Liver (tissue), 9 donors: ENCODE results near the gene INPP5A. TPM values are rescaled to one million over a fixed set of nuclear protein-coding genes. Genes with fewer than 3 reads are reported as not detected.

Experiments used
- DNase-seq: peaks from one replicate; pipeline ENCODE4 v3.0.0-alpha.2; 2017; ENCODE audit warnings: low spot score
- H3K27ac ChIP-seq, 2 donors: one replicate each; pipeline ENCODE4 v1.7.0; 2013; ENCODE audit warnings: inconsistent platforms in 2 of 2, low read length in 2 of 2, control low read depth in 1 of 2, low read depth in 1 of 2, mild to moderate bottlenecking in 1 of 2
- H3K27me3 ChIP-seq, 4 donors: one replicate each; pipeline versions ENCODE4 v1.6.1 to v1.7.0; 2013; ENCODE audit warnings: low read length in 3 of 4, inconsistent platforms in 1 of 4, mild to moderate bottlenecking in 1 of 4, moderate library complexity in 1 of 4; ENCODE audit not compliant: control insufficient read depth in 4 of 4, insufficient read depth in 4 of 4
- H3K36me3 ChIP-seq, 4 donors: one replicate each; pipeline versions ENCODE4 v1.6.1 to v1.7.0; 2013; ENCODE audit warnings: low read length in 3 of 4, mild to moderate bottlenecking in 3 of 4, low read depth in 1 of 4, moderate library complexity in 1 of 4; ENCODE audit not compliant: control insufficient read depth in 4 of 4, insufficient read depth in 3 of 4
- H3K4me1 ChIP-seq, 4 donors: one replicate each; pipeline versions ENCODE4 v1.6.1 to v1.7.0; 2013; ENCODE audit warnings: low read length in 3 of 4, mild to moderate bottlenecking in 3 of 4, moderate library complexity in 1 of 4; ENCODE audit not compliant: control insufficient read depth in 4 of 4, insufficient read depth in 4 of 4
- H3K4me3 ChIP-seq, 3 donors: one replicate each; pipeline versions ENCODE4 v1.6.1 to v1.7.0; 2013; ENCODE audit warnings: low read length in 3 of 3, control low read depth in 1 of 3, low read depth in 1 of 3, mild to moderate bottlenecking in 1 of 3
- H3K9ac ChIP-seq, 2 donors: one replicate each; pipeline ENCODE4 v1.7.0; 2013; ENCODE audit warnings: low read length in 2 of 2, mild to moderate bottlenecking in 2 of 2, moderate library complexity in 2 of 2, control low read depth in 1 of 2, low read depth in 1 of 2
- H3K9me3 ChIP-seq, 4 donors: one replicate each; pipeline versions ENCODE4 v1.6.1 to v1.7.0; 2013; ENCODE audit warnings: low read length in 3 of 4; ENCODE audit not compliant: control insufficient read depth in 4 of 4
- FOXA1 ChIP-seq: IDR thresholded peaks from 2 replicates; pipeline ENCODE4 v1.6.1; 2016; ENCODE audit warnings: antibody characterized with exemption
- FOXA2 ChIP-seq: IDR thresholded peaks from 2 replicates; pipeline ENCODE4 v1.6.1; 2016; ENCODE audit warnings: antibody characterized with exemption
- GABPA ChIP-seq, 2 donors: IDR thresholded peaks in 1 of 2; conservative IDR thresholded peaks in 1 of 2; 2 replicates each; pipeline ENCODE4 v1.6.1; 2016; ENCODE audit warnings: antibody characterized with exemption in 2 of 2, mild to moderate bottlenecking in 1 of 2, moderate library complexity in 1 of 2
- HNF4A ChIP-seq, 2 donors: conservative IDR thresholded peaks; 2 replicates each; pipeline ENCODE4 v1.6.1; 2016; ENCODE audit warnings: antibody characterized with exemption in 2 of 2, mild to moderate bottlenecking in 2 of 2
- HNF4G ChIP-seq: IDR thresholded peaks from 2 replicates; pipeline ENCODE4 v1.6.1; 2016; ENCODE audit warnings: antibody characterized with exemption
- JUND ChIP-seq, 2 donors: IDR thresholded peaks; 2 replicates each; pipeline ENCODE4 v1.6.1; 2016; ENCODE audit warnings: antibody characterized with exemption in 2 of 2
- NR2F2 ChIP-seq: IDR thresholded peaks from 2 replicates; pipeline ENCODE4 v1.6.1; 2016; ENCODE audit warnings: antibody characterized with exemption
- RAD21 ChIP-seq, 2 donors: IDR thresholded peaks; 2 replicates each; pipeline ENCODE4 v1.6.1; 2016; ENCODE audit warnings: antibody characterized with exemption in 2 of 2, mild to moderate bottlenecking in 2 of 2
- RXRA ChIP-seq, 2 donors: IDR thresholded peaks; 2 replicates each; pipeline ENCODE4 v1.6.1; 2017 to 2018; ENCODE audit warnings: antibody characterized with exemption in 2 of 2, mild to moderate bottlenecking in 1 of 2
- SP1 ChIP-seq: IDR thresholded peaks from 2 replicates; pipeline ENCODE4 v1.6.1; 2018; ENCODE audit warnings: antibody characterized with exemption, mild to moderate bottlenecking
- TAF1 ChIP-seq: conservative IDR thresholded peaks from 2 replicates; pipeline ENCODE4 v1.6.1; 2016; ENCODE audit warnings: antibody characterized with exemption, mild to moderate bottlenecking
- WGBS: extraction: QIAGEN DNeasy Blood & Tissue Kit; methylation state at CpG from one replicate; pipeline ENCODE4 v1.1.7; 2013; 5-methylcytosine and 5-hydroxymethylcytosine counted together
- polyA plus RNA-seq, 2 donors: library from polyadenylated mRNA; stranded (reverse) in 1 of 2; unstranded in 1 of 2; fragments of 200-250 nt in 1 of 2; fragments of >200 nt in 1 of 2; fragmentation: Nextera tagmentation in 1 of 2; extraction: Ambion mirVana in 1 of 2; gene quantifications; one replicate each; pipeline versions ENCODE4 v1.2.1 to v1.2.3, GENCODE V29; 2013 to 2015
- total RNA-seq, 2 donors: library from RNA; depleted of rRNA; stranded (reverse); fragments of >200 nt; gene quantifications; one replicate each; pipeline ENCODE4 v1.2.3, GENCODE V29; 2014
- TF ChIP-seq, protein P1 (sequence below): fragments of 150-350 bp; IDR thresholded peaks from 2 replicates; pipeline ENCODE4 v1.5.1; 2017; ENCODE audit warnings: improper control_type of control experiment, low read depth, low read length; ENCODE audit not compliant: missing input control
- TF ChIP-seq, protein P2 (sequence below): IDR thresholded peaks from 2 replicates; pipeline ENCODE4 v1.6.1; 2016; ENCODE audit warnings: antibody characterized with exemption
- TF ChIP-seq, protein P3 (sequence below): IDR thresholded peaks from 2 replicates; pipeline ENCODE4 v1.6.1; 2016; ENCODE audit warnings: antibody characterized with exemption
- TF ChIP-seq, protein P4 (sequence below): IDR thresholded peaks from 2 replicates; pipeline ENCODE4 v1.6.1; 2016; ENCODE audit warnings: antibody characterized with exemption
- TF ChIP-seq, protein P5 (sequence below): IDR thresholded peaks from 2 replicates; pipeline ENCODE4 v1.6.1; 2016; ENCODE audit warnings: antibody characterized with exemption, mild to moderate bottlenecking
- donor health status: healthy.
- donor health status: healthy.
- donor health status: healthy.
- donor health status: healthy.
- donor health status: healthy.

Gene INPP5A
- total and polyA plus RNA-seq, 4 donors = 4.3 to 26.5 (median 10.9) TPM

DNA sequence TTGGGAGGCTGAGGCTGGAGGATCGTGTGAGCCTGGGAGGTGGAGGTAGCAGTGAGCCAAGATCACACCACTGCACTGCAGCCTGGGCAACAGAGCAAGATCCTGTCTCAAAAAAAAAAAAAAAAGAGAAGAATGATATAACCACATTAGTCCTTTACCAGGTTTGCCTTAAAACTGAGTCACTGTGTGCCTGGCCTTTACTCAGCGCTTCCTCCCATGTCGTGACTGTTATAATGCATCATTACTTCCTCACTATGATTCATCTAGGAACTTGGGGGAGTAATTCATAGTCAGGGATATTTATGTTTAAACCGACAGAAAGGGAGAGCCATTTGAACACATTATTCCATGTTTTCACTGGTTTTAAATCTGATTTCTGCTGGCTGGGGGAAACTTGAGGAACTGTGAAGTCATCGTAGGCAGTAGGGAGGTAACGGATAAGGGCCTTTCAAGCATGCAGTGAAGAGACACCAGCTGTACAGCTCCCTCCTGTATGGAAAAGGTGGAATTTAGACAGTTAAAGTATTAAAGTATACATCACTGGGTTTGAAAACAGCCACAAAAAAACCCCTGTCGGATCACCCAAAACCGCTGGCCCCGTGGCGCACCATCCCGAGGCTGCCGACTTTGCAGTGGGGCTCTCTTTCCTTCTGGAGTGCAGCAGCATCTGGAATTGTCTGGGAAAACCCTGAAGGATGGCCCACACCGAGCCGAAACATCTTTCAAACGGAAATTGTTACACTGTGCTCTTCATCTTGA lies 128.5 kb downstream of the INPP5A start:
- no peaks in the 10 kb centered on the region for H3K9me3 ChIP-seq
- H3K9ac ChIP-seq = no peak overlapping the region
- no peak overlapping the region for H3K27ac ChIP-seq
- no peak for TF ChIP-seq HNF4A (conservative IDR thresholded peaks at IDR 0.05)
- TF ChIP-seq FOXA2 = no peak
- DNase-seq = no peak
- H3K36me3 ChIP-seq = peaks cover 0 to 10% (median 3%) of the 10 kb centered on the region in 4 donors
- no peaks in the 10 kb centered on the region for H3K4me1 ChIP-seq
- WGBS = 92% methylated on average over 15 of the region's 15 CpGs
- no peak overlapping the region for H3K4me3 ChIP-seq
- no peaks in the 10 kb centered on the region for H3K27me3 ChIP-seq

DNA sequence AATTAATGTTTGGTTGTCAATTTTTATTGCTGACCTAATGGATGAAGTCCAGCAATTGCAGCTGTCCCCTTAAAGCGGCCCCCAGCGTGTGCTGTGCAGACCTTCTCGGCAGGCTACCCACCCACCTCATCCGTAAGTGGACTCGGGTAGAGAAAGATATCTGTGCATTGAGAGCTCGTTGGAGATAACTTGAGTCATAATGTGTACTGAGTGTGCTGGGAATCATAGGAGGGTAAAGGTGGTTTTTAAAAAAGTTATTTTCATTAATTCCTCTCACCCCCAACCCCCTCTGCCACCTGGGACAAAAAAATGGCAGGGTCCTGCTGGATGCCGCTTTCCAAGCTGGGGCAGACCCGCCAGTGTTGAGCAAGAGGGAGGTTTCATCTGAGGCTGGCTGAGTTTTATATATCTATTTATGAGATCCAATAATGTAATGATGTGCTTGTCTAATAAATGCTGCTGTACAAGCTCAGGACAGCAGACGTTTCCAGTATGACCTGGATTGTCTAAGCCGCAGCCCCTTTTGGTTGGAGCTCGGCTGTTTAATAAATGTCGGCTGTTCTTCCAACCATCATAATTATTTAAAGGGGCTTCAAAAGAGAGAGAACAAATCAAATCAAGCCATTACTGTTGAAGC lies 129.2 kb downstream of the INPP5A start:
- DNase-seq = no peak
- Histone ChIP-seq H3K36me3 (peaks cover 0 to 9% (median 3%) of the 10 kb centered on the region in 4 donors), H3K27me3 (no peaks in the 10 kb centered on the region), H3K4me3 (no peak overlapping the region), H3K9me3 (no peaks in the 10 kb centered on the region), H3K27ac (no peak overlapping the region), H3K9ac (no peak overlapping the region), H3K4me1 (no peaks in the 10 kb centered on the region)
- TF ChIP-seq SP1 (no peak), RAD21 (IDR thresholded peaks at IDR 0.05) (no peak), FOXA1 (no peak), RXRA (IDR thresholded peaks at IDR 0.05) (no peak), NR2F2 (no peak)
- TF ChIP-seq, protein P1, sequence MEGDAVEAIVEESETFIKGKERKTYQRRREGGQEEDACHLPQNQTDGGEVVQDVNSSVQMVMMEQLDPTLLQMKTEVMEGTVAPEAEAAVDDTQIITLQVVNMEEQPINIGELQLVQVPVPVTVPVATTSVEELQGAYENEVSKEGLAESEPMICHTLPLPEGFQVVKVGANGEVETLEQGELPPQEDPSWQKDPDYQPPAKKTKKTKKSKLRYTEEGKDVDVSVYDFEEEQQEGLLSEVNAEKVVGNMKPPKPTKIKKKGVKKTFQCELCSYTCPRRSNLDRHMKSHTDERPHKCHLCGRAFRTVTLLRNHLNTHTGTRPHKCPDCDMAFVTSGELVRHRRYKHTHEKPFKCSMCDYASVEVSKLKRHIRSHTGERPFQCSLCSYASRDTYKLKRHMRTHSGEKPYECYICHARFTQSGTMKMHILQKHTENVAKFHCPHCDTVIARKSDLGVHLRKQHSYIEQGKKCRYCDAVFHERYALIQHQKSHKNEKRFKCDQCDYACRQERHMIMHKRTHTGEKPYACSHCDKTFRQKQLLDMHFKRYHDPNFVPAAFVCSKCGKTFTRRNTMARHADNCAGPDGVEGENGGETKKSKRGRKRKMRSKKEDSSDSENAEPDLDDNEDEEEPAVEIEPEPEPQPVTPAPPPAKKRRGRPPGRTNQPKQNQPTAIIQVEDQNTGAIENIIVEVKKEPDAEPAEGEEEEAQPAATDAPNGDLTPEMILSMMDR = no peak
- TF ChIP-seq, protein P2, sequence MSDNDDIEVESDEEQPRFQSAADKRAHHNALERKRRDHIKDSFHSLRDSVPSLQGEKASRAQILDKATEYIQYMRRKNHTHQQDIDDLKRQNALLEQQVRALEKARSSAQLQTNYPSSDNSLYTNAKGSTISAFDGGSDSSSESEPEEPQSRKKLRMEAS = no peak
- WGBS = 95% methylated on average over 12 of the region's 12 CpGs

DNA sequence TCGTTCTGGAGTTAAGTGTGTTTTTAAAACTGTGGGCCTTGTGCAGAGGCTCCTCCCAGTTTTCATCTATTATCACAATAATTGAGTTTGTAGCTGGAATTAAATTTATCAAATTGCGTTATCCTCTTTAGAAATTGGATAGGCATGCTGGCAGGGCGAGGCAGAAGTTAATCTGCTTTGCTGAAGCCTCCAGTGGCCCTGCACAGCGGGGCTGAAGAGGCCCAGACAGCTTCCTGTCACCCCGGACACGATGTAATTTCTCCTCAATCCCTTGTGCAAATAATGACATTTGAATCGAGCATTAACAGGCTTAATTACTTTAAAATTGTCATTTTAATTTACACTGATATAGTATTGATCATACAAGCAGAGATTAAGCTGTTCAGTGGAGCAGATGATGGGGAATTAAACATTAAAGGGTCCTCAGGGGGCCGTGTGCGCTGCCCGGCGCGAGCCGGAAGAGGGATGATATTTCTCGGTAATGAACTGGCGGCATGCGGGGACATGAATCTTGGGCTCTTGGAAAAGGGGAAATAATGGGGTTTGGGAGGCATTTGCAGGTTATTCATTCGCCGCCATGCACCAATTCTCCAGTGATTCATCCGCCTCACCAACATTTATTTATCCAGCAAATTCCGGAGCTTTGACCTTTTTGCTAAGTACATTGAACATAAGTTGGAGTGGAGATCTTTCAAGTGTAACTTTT lies 129.9 kb downstream of the INPP5A start:
- H3K27ac ChIP-seq = no peak overlapping the region
- H3K27me3 ChIP-seq = no peaks in the 10 kb centered on the region
- no peaks in the 10 kb centered on the region for H3K4me1 ChIP-seq
- H3K9me3 ChIP-seq = no peaks in the 10 kb centered on the region
- DNase-seq = no peak
- 93% methylated on average over 20 of the region's 20 CpGs for WGBS
- H3K4me3 ChIP-seq = no peak overlapping the region
- H3K9ac ChIP-seq = no peak overlapping the region
- peaks cover 0 to 4% (median 3%) of the 10 kb centered on the region in 4 donors for H3K36me3 ChIP-seq
- TF ChIP-seq TAF1 = no peak
- TF ChIP-seq HNF4A (conservative IDR thresholded peaks at IDR 0.05) = no peak
- no peak for TF ChIP-seq RAD21 (IDR thresholded peaks at IDR 0.05)
- no peak for TF ChIP-seq RXRA (IDR thresholded peaks at IDR 0.05)
- TF ChIP-seq, protein P3, sequence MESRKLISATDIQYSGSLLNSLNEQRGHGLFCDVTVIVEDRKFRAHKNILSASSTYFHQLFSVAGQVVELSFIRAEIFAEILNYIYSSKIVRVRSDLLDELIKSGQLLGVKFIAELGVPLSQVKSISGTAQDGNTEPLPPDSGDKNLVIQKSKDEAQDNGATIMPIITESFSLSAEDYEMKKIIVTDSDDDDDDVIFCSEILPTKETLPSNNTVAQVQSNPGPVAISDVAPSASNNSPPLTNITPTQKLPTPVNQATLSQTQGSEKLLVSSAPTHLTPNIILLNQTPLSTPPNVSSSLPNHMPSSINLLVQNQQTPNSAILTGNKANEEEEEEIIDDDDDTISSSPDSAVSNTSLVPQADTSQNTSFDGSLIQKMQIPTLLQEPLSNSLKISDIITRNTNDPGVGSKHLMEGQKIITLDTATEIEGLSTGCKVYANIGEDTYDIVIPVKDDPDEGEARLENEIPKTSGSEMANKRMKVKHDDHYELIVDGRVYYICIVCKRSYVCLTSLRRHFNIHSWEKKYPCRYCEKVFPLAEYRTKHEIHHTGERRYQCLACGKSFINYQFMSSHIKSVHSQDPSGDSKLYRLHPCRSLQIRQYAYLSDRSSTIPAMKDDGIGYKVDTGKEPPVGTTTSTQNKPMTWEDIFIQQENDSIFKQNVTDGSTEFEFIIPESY = no peak
- no peak for TF ChIP-seq JUND (IDR thresholded peaks at IDR 0.05)
- no peak for TF ChIP-seq GABPA (IDR thresholded peaks at IDR 0.05 in 1 of 2, conservative IDR thresholded peaks at IDR 0.05 in 1 of 2)
- no peak for TF ChIP-seq HNF4G
- TF ChIP-seq FOXA1 = no peak
- TF ChIP-seq FOXA2 = no peak
- TF ChIP-seq, protein P2 = no peak
- TF ChIP-seq, protein P4, sequence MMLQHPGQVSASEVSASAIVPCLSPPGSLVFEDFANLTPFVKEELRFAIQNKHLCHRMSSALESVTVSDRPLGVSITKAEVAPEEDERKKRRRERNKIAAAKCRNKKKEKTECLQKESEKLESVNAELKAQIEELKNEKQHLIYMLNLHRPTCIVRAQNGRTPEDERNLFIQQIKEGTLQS = no peak
- TF ChIP-seq, protein P5, sequence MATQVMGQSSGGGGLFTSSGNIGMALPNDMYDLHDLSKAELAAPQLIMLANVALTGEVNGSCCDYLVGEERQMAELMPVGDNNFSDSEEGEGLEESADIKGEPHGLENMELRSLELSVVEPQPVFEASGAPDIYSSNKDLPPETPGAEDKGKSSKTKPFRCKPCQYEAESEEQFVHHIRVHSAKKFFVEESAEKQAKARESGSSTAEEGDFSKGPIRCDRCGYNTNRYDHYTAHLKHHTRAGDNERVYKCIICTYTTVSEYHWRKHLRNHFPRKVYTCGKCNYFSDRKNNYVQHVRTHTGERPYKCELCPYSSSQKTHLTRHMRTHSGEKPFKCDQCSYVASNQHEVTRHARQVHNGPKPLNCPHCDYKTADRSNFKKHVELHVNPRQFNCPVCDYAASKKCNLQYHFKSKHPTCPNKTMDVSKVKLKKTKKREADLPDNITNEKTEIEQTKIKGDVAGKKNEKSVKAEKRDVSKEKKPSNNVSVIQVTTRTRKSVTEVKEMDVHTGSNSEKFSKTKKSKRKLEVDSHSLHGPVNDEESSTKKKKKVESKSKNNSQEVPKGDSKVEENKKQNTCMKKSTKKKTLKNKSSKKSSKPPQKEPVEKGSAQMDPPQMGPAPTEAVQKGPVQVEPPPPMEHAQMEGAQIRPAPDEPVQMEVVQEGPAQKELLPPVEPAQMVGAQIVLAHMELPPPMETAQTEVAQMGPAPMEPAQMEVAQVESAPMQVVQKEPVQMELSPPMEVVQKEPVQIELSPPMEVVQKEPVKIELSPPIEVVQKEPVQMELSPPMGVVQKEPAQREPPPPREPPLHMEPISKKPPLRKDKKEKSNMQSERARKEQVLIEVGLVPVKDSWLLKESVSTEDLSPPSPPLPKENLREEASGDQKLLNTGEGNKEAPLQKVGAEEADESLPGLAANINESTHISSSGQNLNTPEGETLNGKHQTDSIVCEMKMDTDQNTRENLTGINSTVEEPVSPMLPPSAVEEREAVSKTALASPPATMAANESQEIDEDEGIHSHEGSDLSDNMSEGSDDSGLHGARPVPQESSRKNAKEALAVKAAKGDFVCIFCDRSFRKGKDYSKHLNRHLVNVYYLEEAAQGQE = no peak
- TF ChIP-seq SP1 = no peak
